ENCODE results near the gene IRX4. TPM values are rescaled to one million over a fixed set of nuclear protein-coding genes. Genes with fewer than 3 reads are reported as not detected.

The IRX4 gene
- total and polyA plus RNA-seq, 2 donors (not counting 1 experiment from before 2014, with no cell fraction given), result not detected

GRCh38 chr5:1884678-1885403, 2.1 kb upstream of the IRX4 start:
- Histone ChIP-seq H3K9me3 (ENCODE audit: control insufficient read depth, insufficient read depth, low read depth, low read length) (no peaks in the 10 kb centered on the region), H3K27ac (ENCODE audit: insufficient read depth, low read length) (no peak overlapping the region), H4K20me1 (ENCODE audit: control insufficient read depth, extremely low read depth, insufficient read depth, low read length) (no peaks in the 10 kb centered on the region), H3K36me3 (ENCODE audit: control insufficient read depth, insufficient read depth, low read length) (no peaks in the 10 kb centered on the region), H2AFZ (ENCODE audit: low read length) (no peak overlapping the region), H3K79me2 (ENCODE audit: control insufficient read depth, insufficient read depth, low read length) (no peaks in the 10 kb centered on the region), H3K9ac (ENCODE audit: insufficient read depth, low read length) (no peak overlapping the region), H3K27me3 (ENCODE audit: control insufficient read depth, insufficient read depth, low read length) (peaks cover 57% of the 10 kb centered on the region), H3K4me1 (ENCODE audit: control insufficient read depth, extremely low read depth, insufficient read depth, low read length) (no peaks in the 10 kb centered on the region), H3K4me2 (ENCODE audit: extremely low read depth, insufficient read depth, low read length) (no peak overlapping the region), H3K4me3 (replicated peaks in 1 of 4; ENCODE audit: control extremely low read depth in 1 of 4, insufficient read depth in 1 of 4, low read depth in 3 of 4, low read length in 4 of 4) (no peak overlapping the region)
- no peak for DNase-seq (ENCODE audit: low read depth in 2 of 2)
- peak; percentile 62 for TF ChIP-seq EZH2 (IDR thresholded peaks at IDR 0.05; ENCODE audit: low read length, missing control alignments)
- no peak for TF ChIP-seq CTCF (conservative IDR thresholded peaks at IDR 0.05 in 1 of 2, IDR thresholded peaks at IDR 0.05 in 1 of 2; ENCODE audit: low read depth in 1 of 2, low read length in 2 of 2)

DNA sequence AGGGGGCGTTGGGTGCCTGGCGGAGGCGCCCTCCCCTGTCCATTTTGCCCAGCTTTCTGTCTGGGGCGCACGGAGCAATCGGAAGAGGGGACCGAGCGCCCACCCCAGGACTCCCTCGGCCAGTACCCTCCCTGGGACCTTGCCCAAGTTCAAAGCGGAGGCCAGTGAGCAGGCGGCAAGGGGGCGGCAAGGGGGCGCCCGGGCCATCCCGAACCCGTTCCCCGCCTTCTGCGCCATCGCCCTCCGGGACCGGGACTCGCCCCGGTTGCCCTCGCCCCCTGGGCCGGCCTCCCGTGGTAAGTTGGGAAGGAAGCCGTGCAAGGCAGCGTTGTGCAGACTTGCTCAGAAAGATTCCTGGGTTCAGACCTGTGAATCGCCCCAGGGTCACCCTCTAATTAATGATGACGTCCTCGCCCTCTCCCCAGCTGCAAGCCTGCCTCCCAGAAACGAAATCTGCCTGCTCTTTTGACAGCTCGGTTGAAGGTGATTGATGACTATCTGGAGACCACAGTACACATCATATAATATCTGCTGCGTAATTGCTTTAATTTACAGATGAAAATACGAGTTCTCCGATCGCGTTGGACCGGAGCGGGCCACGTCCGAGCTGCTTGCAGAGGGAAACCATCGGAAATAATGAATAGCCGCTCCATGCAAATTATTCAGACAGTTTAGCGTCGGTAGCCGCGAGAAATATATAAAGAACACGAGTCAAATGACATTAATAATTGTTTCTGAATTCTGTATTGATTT, 1.4 kb upstream of the IRX4 start:
- no peak overlapping the region for H3K4me2 ChIP-seq (ENCODE audit: extremely low read depth, insufficient read depth, low read length)
- no peaks in the 10 kb centered on the region for H3K9me3 ChIP-seq (ENCODE audit: control insufficient read depth, insufficient read depth, low read depth, low read length)
- peaks cover 64% of the 10 kb centered on the region for H3K27me3 ChIP-seq (ENCODE audit: control insufficient read depth, insufficient read depth, low read length)
- no peak overlapping the region for H2AFZ ChIP-seq (ENCODE audit: low read length)
- H3K9ac ChIP-seq (ENCODE audit: insufficient read depth, low read length), result no peak overlapping the region
- H4K20me1 ChIP-seq (ENCODE audit: control insufficient read depth, extremely low read depth, insufficient read depth, low read length), result no peaks in the 10 kb centered on the region
- TF ChIP-seq CTCF (conservative IDR thresholded peaks at IDR 0.05 in 1 of 2, IDR thresholded peaks at IDR 0.05 in 1 of 2; ENCODE audit: low read depth in 1 of 2, low read length in 2 of 2), result no peak
- TF ChIP-seq EZH2 (IDR thresholded peaks at IDR 0.05; ENCODE audit: low read length, missing control alignments), result peak; percentile 81
- no peaks in the 10 kb centered on the region for H3K36me3 ChIP-seq (ENCODE audit: control insufficient read depth, insufficient read depth, low read length)
- no peak overlapping the region for H3K4me3 ChIP-seq (replicated peaks in 1 of 4; ENCODE audit: control extremely low read depth in 1 of 4, insufficient read depth in 1 of 4, low read depth in 3 of 4, low read length in 4 of 4)
- no peak overlapping the region for H3K27ac ChIP-seq (ENCODE audit: insufficient read depth, low read length)
- H3K79me2 ChIP-seq (ENCODE audit: control insufficient read depth, insufficient read depth, low read length), result no peaks in the 10 kb centered on the region
- DNase-seq (ENCODE audit: low read depth in 2 of 2), result no peak
- H3K4me1 ChIP-seq (ENCODE audit: control insufficient read depth, extremely low read depth, insufficient read depth, low read length), result no peaks in the 10 kb centered on the region

DNA sequence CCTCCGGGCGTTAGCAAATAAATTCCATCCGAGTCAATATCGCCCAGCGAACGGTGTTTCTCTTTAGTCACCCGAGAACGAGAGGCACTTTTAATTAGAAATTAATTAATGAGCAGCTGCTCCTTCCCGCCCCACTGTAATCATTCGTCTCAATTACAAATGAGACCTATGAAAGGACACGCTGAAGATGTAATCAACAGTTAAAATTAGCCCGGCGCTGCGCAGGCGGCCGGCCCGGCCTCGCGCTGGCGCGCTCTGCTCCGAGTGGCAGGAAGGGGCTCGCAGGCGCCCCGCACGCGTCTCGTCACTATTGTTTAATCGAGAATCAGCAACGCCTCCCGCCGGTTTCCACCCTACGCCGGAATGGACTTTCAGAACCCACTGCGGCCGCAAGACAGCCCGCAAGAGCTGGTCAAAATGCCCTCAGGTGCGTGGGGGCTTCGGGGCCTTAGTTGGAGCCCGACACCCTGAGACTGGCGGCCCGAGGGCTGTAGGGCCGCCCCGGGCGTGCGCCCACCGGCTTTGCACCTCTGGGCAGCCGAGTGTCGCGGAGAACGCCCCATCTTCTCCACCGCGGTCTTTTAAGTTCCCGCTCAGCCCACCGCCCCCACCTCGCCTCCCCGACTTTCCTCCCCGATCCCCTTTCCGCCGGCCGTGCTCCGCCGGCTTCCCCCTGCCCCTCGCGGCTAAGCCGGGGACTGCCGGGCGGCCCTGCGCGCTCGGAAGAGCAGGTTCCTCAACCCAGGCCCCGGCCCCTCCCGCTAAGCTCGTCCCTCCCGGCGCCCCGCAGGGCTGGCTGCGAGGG, 597 bp upstream of the IRX4 start:
- no peaks in the 10 kb centered on the region for H3K79me2 ChIP-seq (ENCODE audit: control insufficient read depth, insufficient read depth, low read length)
- TF ChIP-seq CTCF (conservative IDR thresholded peaks at IDR 0.05 in 1 of 2, IDR thresholded peaks at IDR 0.05 in 1 of 2; ENCODE audit: low read depth in 1 of 2, low read length in 2 of 2), result no peak
- TF ChIP-seq EZH2 (IDR thresholded peaks at IDR 0.05; ENCODE audit: low read length, missing control alignments), result peak; percentile 68
- peaks cover 69% of the 10 kb centered on the region for H3K27me3 ChIP-seq (ENCODE audit: control insufficient read depth, insufficient read depth, low read length)
- H2AFZ ChIP-seq (ENCODE audit: low read length), result no peak overlapping the region
- H3K36me3 ChIP-seq (ENCODE audit: control insufficient read depth, insufficient read depth, low read length), result no peaks in the 10 kb centered on the region
- no peak for DNase-seq (ENCODE audit: low read depth in 2 of 2)
- no peaks in the 10 kb centered on the region for H4K20me1 ChIP-seq (ENCODE audit: control insufficient read depth, extremely low read depth, insufficient read depth, low read length)
- peak overlapping the region; percentile 59 for H3K4me2 ChIP-seq (ENCODE audit: extremely low read depth, insufficient read depth, low read length)
- H3K4me1 ChIP-seq (ENCODE audit: control insufficient read depth, extremely low read depth, insufficient read depth, low read length), result no peaks in the 10 kb centered on the region
- no peak overlapping the region for H3K27ac ChIP-seq (ENCODE audit: insufficient read depth, low read length)
- H3K9ac ChIP-seq (ENCODE audit: insufficient read depth, low read length), result no peak overlapping the region
- no peaks in the 10 kb centered on the region for H3K9me3 ChIP-seq (ENCODE audit: control insufficient read depth, insufficient read depth, low read depth, low read length)
- H3K4me3 ChIP-seq (replicated peaks in 1 of 4; ENCODE audit: control extremely low read depth in 1 of 4, insufficient read depth in 1 of 4, low read depth in 3 of 4, low read length in 4 of 4), result peak overlapping the region in 1 of 4 experiments; percentile 10

Data from fibroblast of lung (primary cell).